ENCODE data around the gene PRRG4. TPM values are rescaled to one million over a fixed set of nuclear protein-coding genes. Genes with fewer than 3 reads are reported as not detected.

Gene PRRG4
- total RNA-seq, 1 experiment from 2014 or later: 0.87 TPM

GRCh38 chr11:32884770-32885384 lies 55.1 kb downstream of the PRRG4 start:
- peaks cover 24% of the 10 kb centered on the region for H3K36me3 Mint-ChIP-seq
- peaks cover 25% of the 10 kb centered on the region for H3K4me1 Mint-ChIP-seq
- 0 out of 2 replicates have a peak overlapping the region, but pooled peaks have one; percentile 56 for H3K27ac Mint-ChIP-seq
- ATAC-seq (peak; percentile 78), DNase-seq (ENCODE audit: low spot score) (no peak)
- H3K27me3 Mint-ChIP-seq (ENCODE audit: low read depth): no peaks in the 10 kb centered on the region
- no peak overlapping the region for H3K4me3 Mint-ChIP-seq
- POLR2A ChIA-PET: interaction anchor here (1.4 kb wide), 1 partner anchor 155 kb away, joined by 4 read pairs; the partner anchor contains the start of gene TCP11L1
- H3K9me3 Mint-ChIP-seq: peaks cover 28% of the 10 kb centered on the region
- CTCF ChIA-PET: interaction anchor here (0.9 to 1.5 kb wide), 4 partner anchors 8 to 181 kb away, joined by 3 to 5 read pairs (median 3); no protein-coding TSS in a partner anchor
- TF ChIP-seq ZBTB21 (CRISPR knock-in tag; IDR thresholded peaks at IDR 0.05; ENCODE audit: borderline replicate concordance) (no peak), CTCF (IDR thresholded peaks at IDR 0.05) (peak; percentile 13; the same call in 1 of the 2 replicates), ZNF425 (CRISPR knock-in tag; conservative IDR thresholded peaks at IDR 0.05) (no peak), ZNF532 (CRISPR knock-in tag; IDR thresholded peaks at IDR 0.05; ENCODE audit: borderline replicate concordance) (no peak)

- peaks cover 27% of the 10 kb centered on the region for H3K36me3 Mint-ChIP-seq
- no peak overlapping the region for H3K27ac Mint-ChIP-seq
- CTCF ChIA-PET: interaction anchor here (0.9 to 1.5 kb wide), 4 partner anchors 9 to 180 kb away, joined by 3 to 5 read pairs (median 3); no protein-coding TSS in a partner anchor
- ATAC-seq (peak; percentile 61), DNase-seq (ENCODE audit: low spot score) (peak; percentile 35)
- H3K27me3 Mint-ChIP-seq (ENCODE audit: low read depth): no peaks in the 10 kb centered on the region
- TF ChIP-seq SOX15 (CRISPR knock-in tag; IDR thresholded peaks at IDR 0.05) (no peak), NFYB (CRISPR knock-in tag; conservative IDR thresholded peaks at IDR 0.05; ENCODE audit: low read depth) (no peak), KAT7 (CRISPR knock-in tag; IDR thresholded peaks at IDR 0.05; ENCODE audit: borderline replicate concordance) (no peak), ZBTB43 (CRISPR knock-in tag; IDR thresholded peaks at IDR 0.05) (no peak), ZMAT4 (CRISPR knock-in tag; IDR thresholded peaks at IDR 0.05) (no peak), JUN (CRISPR knock-in tag; IDR thresholded peaks at IDR 0.05) (no peak)
- peaks cover 31% of the 10 kb centered on the region for H3K4me1 Mint-ChIP-seq
- H3K9me3 Mint-ChIP-seq: peaks cover 32% of the 10 kb centered on the region
- H3K4me3 Mint-ChIP-seq: no peak overlapping the region
- POLR2A ChIA-PET: interaction anchor here (1.4 kb wide), 2 partner anchors 9 to 154 kb away, joined by 3 to 4 read pairs; partner anchors contain the start of gene TCP11L1
Measured at GRCh38 chr11:32885556-32885955, 55.8 kb downstream of the PRRG4 start.
